IPS DF 19.7 (cell line): ENCODE data around the gene SEMA6D.
A peak's percentile ranks its signal among the peaks of the same experiment; 100 is the strongest.
"Not testable (repeated sequence)": the region's sequence is repeated elsewhere in the genome, so short reads cannot be mapped to it uniquely, and the experiment has no call there.

Source experiments
- DNase-seq: peaks from one replicate; pipeline ENCODE4 v3.0.0-alpha.2; 2013; ENCODE audit warnings: low read depth, low spot score

The SEMA6D gene

GRCh38 chr15:47718497-47719437 is 1.5 kb downstream of the SEMA6D start:
- DNase-seq, result no peak

- no peak for DNase-seq
Observed at GRCh38 chr15:47719730-47720129, 2.4 kb downstream of the SEMA6D start.

DNA sequence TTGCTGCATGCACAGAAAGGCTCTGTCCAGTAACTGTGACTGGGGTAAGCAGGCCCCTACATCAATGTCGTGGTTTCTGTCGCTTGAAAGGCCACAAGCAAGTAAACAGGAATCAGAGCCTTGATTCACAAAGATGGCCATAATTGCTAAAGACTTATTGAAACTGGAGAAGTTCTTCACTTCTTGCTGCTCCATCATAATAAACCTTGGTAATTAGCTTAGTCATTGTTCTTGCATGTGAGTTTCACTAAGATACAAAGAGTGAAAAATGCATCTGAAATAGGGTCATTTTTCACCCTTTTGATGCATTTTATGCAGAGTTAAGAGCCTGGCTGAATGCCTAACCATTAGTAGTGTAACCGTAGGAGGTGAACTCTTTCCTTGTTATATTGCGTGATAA is 3.2 kb downstream of the SEMA6D start:
- DNase-seq, result no peak

DNA sequence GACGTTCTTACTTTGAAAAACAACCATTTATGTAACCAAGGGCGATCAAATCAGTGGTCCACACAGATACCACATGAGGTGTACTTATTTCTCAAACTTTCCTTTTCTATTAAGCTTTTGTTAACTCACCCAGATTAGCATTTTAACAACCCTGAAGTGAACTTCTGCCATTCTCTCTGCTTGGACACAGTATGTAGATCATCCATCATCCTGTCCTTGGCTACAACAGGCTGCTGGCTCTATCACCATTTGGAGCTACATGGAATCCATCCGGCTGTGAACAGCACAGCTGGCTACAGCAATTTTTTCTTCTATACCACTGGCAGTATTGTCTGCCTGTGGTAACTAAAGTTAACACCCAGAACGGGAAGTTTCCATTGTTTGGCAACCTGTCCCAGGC is 4.4 kb downstream of the SEMA6D start:
- no peak for DNase-seq

GRCh38 chr15:47724346-47724745 is 7.0 kb downstream of the SEMA6D start:
- no peak for DNase-seq

DNA sequence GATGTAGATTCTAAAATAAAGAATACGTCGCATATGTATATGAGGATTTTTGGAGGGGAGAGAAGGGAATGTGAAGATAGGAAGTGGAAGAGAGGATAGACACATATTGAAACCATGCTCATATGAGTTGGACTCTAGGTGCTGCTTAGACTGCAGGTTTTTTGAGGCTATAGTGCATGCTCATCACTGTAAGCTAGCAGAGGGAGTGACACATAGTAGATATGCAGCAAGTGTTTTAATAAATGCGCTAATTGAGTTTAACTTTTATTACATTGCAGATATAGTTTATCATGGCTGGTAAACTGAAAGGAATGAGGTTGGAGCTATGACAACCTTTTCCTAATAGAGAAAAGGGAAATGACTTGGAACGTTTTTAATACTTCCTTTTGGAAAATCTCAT is 7.7 kb downstream of the SEMA6D start:
- no peak for DNase-seq

GRCh38 chr15:47725906-47726305 is 8.6 kb downstream of the SEMA6D start:
- no peak for DNase-seq

GRCh38 chr15:47726399-47726823 is 9.1 kb downstream of the SEMA6D start:
- no peak for DNase-seq

- DNase-seq, result no peak
Observed at GRCh38 chr15:47727137-47727536, 9.8 kb downstream of the SEMA6D start.

DNA sequence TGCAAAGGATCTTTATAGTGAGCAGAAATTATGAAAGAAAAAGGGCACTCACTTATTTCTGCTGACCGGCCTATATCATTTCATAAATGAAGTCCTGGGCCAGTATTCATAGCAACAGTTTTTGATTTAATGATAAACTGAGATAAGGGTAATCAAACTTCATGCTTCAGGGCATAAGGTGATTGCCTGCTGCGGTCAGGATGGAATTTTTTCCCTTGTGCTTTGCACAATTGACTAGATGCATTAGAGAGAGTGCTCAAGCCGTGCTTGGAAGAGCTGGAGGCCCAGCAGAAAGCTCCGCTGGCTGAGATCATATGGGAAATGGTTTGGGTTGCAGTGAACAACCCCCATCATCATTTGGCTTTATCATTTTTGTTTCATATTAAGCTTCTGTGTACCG is 10.4 kb downstream of the SEMA6D start:
- DNase-seq, result no peak

DNA sequence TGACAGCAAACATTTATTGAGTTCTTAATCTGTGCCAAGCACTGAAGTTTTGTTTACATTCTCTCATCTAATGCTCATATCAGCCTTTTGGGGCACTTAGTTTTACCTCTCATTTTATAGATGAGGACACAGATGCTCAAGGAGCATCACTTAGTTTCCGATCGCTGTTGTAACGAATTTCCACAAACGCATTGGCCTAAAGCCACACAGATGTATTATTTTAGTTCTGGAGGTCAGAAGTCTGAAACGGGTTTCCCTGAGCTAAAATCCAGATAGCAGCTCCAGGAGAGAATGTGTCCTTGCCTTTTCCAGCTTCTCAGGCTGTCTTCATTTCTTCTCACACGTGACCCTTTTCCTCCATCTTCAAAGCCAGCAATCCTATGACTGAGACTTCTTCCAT is 11.1 kb downstream of the SEMA6D start:
- no peak for DNase-seq

DNA sequence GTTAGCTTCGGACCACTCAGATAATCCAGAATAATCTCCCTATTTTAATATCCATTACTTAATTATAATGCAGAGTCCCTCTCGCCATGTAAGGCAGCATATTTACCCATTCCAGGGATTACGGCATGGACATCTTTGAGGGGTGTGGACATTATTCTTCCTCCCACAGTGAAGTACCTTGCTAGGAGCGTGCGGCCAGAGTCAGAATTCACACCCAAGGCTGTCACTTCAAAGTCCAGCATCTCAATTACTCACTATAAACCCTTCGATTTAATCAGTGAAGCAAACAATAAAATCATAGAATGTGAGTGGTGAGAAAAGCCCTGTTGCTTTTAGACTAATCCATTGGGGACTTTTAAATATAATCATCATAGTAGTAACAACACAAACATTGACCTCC is 11.6 kb downstream of the SEMA6D start:
- no peak for DNase-seq

GRCh38 chr15:47731230-47731629 is 13.9 kb downstream of the SEMA6D start:
- no peak for DNase-seq

- no peak for DNase-seq
Observed at GRCh38 chr15:47732248-47732647, 14.9 kb downstream of the SEMA6D start.

- no peak for DNase-seq
Observed at GRCh38 chr15:47733085-47733484, 15.8 kb downstream of the SEMA6D start.

DNA sequence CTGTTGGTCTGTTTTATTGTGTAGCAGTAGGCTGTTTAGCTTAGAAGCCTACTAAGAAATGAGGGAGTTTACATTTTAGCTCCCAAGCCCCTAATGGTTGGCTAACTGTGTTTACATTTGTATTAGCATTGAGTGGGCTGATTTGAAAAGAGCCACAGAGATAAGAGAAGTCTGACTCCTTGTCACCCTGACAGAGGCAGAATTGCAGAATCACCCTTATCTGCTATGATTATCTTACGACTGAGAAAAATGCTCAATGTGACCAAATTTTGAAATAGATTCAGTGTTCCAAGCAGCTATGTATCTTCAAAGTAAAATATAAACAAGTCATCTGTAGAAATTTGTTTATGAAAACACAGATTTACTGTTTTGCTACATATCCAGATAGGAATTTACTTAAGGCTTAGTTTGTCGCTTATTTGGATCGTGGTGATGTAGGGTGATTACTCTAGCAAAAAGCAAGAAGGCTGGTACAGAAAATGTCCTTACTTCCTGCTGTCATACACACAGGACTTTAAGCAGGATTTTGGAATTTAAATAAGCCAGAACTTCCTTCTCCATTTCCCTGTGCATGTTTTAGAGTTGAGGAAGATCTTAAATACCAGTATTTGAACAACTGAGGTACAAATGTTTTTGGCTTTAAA is 19.0 kb downstream of the SEMA6D start:
- no peak for DNase-seq

- no peak for DNase-seq
Observed at GRCh38 chr15:47737477-47737876, 20.2 kb downstream of the SEMA6D start.

DNA sequence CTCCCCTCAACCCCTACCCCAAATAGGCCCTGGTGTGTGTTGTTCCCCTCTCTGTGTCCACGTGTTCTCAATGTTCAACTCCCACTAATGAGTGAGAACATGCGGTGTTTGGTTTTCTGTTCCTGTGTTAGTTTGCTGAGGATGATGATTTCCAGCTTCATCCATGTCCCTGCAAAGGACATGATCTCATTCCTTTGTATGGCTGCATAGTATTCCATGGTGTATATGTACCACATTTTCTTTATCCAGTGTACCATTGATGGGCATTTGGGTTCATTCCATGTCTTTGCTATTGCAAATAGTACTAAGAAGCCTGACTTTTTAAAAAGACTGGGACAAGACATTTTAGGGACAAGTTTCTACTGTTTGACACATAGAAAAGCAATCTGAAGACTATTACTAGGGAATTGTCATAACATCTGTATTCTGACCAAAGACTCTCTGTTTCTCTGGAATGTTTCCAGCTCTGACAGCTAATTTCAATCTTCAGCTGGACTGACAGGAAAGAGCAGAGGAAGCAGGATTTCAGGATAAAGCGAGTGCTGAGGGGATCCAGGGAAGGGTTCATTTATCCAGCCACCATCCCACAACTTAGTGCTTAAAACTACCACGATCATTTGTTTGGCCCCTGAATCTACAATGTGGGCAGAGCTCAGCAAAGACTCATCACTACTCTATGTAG is 21.0 kb downstream of the SEMA6D start:
- DNase-seq, result not testable (repeated sequence)

DNA sequence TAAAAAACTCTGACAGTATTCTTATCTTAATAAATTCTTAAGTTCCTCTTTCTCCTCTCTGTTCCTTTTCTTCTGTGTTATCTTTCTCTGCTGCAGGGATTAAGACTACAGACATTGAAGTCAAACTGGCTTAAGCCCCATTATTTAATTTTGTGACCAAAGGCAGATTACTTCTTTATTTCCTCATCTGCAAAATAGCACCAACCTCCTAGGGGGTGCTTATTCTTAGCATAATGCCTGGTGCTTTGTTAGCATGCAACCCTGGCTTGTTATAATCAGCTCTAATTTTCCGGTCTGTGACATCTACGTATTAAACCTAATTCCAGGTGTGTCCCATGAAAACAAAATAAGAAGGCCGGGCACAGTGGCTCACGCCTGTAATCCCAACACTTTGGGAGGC is 23.8 kb downstream of the SEMA6D start:
- DNase-seq, result no peak

- no peak for DNase-seq
Observed at GRCh38 chr15:47741907-47742306, 24.6 kb downstream of the SEMA6D start.

GRCh38 chr15:47742334-47742733 is 25.0 kb downstream of the SEMA6D start:
- no peak for DNase-seq

- peak; percentile 40 for DNase-seq
Observed at GRCh38 chr15:47742742-47743141, 25.4 kb downstream of the SEMA6D start.
